GM23248 (cell line): ENCODE data around the gene ANXA5.

ENCODE experiments used
- EZH2 ChIP-seq: fragments of 200-600 bp; sonication (generic); IDR thresholded peaks from 2 replicates; pipeline ENCODE4 v1.6.1; 2018; ENCODE audit warnings: antibody characterized with exemption, mild to moderate bottlenecking; ENCODE audit not compliant: insufficient read depth, poor library complexity, severe bottlenecking
- EZH2phosphoT487 ChIP-seq: fragments of 200-600 bp; sonication (generic); IDR thresholded peaks from 2 replicates; pipeline ENCODE4 v1.6.1; 2018; ENCODE audit warnings: antibody characterized with exemption, moderate library complexity, mild to moderate bottlenecking, low read depth; ENCODE audit not compliant: insufficient read depth

DNA sequence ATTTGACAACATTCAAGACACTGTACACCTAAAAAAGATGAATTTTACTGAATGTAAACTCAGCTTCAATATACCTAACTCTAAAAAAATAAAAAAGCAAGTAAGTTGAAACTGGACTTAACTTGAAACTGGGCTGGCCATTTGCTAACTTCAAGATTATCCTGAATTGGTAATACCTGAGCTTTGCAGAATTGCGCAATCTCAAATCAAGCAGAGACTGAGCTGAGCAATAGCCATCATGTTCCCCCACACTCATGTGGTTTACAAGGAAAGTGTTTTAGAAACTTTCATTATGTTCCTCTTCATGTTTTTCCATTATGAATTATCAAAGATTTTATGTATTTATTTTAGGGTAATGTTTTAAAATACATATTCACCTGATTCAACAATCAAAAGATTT lies 38.7 kb downstream of the ANXA5 start:
- TF ChIP-seq EZH2phosphoT487 = no peak
- no peak for TF ChIP-seq EZH2
